ENCODE data around the gene POFUT2. TPM values are rescaled to one million over a fixed set of nuclear protein-coding genes. Genes with fewer than 3 reads are reported as not detected.

POFUT2 gene
- total RNA-seq, 4 donors from 2014 or later: 4.8 to 11.0 (median 5.9) TPM

DNA sequence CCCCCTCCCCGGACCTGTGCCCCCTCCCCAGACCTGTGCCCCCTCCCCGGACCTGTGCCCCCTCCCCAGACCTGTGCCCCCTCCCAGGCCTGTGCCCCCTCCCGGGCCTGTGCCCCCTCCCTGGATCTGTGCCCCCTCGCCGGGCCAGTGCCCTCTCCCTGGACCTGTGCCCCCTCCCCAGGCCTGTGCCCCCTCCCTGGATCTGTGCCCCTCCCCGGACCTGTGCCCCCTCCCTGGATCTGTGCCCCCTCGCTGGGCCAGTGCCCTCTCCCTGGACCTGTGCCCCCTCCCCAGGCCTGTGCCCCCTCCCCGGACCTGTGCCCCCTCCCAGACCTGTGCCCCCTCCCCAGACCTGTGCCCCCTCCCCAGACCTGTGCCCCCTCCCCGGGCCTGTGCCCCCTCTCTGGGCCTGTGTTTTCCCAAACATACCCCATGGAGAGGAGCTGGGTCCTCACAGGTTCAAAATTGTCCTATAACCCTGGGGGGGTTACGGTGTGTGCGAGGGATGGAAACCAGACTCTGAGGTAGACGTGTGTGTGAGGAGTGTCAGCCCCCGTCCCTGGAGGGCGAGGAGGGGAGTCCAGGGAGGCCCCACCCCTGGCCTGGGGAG is 47.6 kb upstream of the POFUT2 start:
- in situ Hi-C loops (cut with MboI; ENCODE audit: low sequenced_read_pairs in 4 of 4) (no loop called here), intact Hi-C loops (cut with DNase I; ENCODE audit: low total_unique reads) (no loop called here)
- Histone ChIP-seq H3K27ac (no peak overlapping the region), H3K4me3 (no peak overlapping the region), H3K9me3 (no peaks in the 10 kb centered on the region), H3K27me3 (peaks cover 0 to 3% (median 0%) of the 10 kb centered on the region in 3 donors), H3K4me1 (no peaks in the 10 kb centered on the region), H3K36me3 (no peaks in the 10 kb centered on the region)
- TF ChIP-seq POLR2A (IDR thresholded peaks at IDR 0.05): no peak
- TF ChIP-seq, protein P1, sequence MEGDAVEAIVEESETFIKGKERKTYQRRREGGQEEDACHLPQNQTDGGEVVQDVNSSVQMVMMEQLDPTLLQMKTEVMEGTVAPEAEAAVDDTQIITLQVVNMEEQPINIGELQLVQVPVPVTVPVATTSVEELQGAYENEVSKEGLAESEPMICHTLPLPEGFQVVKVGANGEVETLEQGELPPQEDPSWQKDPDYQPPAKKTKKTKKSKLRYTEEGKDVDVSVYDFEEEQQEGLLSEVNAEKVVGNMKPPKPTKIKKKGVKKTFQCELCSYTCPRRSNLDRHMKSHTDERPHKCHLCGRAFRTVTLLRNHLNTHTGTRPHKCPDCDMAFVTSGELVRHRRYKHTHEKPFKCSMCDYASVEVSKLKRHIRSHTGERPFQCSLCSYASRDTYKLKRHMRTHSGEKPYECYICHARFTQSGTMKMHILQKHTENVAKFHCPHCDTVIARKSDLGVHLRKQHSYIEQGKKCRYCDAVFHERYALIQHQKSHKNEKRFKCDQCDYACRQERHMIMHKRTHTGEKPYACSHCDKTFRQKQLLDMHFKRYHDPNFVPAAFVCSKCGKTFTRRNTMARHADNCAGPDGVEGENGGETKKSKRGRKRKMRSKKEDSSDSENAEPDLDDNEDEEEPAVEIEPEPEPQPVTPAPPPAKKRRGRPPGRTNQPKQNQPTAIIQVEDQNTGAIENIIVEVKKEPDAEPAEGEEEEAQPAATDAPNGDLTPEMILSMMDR (IDR thresholded peaks at IDR 0.05 in 4 of 5, conservative IDR thresholded peaks at IDR 0.05 in 1 of 5): no peak
- ATAC-seq (no peak), DNase-seq (no peak)

DNA sequence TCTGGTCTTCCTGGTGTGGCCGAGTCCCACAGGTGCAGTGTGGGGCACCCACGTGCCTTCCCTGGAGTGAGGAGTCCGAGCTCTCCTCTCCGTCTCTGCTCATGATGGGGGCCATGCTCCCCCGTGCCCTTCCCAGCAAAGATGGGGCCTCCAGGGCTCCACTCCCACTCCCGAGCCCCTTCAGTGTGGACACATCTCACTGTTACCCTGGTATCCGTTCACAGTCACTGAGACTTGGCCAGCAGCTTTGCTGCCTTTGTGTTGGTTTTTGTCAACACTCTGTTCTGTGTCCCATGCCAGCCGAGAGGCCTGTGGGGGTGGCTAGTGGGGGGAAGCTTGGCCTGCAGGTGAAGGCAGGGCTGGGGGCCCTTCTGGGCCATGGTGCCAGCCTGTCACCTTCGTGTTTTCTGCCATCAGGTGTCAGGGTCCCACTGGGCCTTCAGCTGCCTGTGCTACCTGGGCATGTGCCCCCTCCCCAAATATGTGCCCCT is 46.9 kb upstream of the POFUT2 start:
- Histone ChIP-seq H3K27me3 (peaks cover 0 to 3% (median 0%) of the 10 kb centered on the region in 3 donors), H3K4me1 (no peaks in the 10 kb centered on the region), H3K36me3 (no peaks in the 10 kb centered on the region), H3K4me3 (no peak overlapping the region), H3K9me3 (no peaks in the 10 kb centered on the region), H3K27ac (no peak overlapping the region)
- DNase-seq (no peak), ATAC-seq (no peak)
- intact Hi-C loops (cut with DNase I; ENCODE audit: low total_unique reads): no loop called here
- in situ Hi-C loops (cut with MboI; ENCODE audit: low sequenced_read_pairs in 4 of 4): no loop called here
- no peak for TF ChIP-seq POLR2A (IDR thresholded peaks at IDR 0.05)
- TF ChIP-seq, protein P1 (IDR thresholded peaks at IDR 0.05 in 4 of 5, conservative IDR thresholded peaks at IDR 0.05 in 1 of 5): no peak

GRCh38 chr21:45334134-45334533 is 46.4 kb upstream of the POFUT2 start:
- no peak for DNase-seq
- no peak for TF ChIP-seq POLR2A (IDR thresholded peaks at IDR 0.05)
- TF ChIP-seq, protein P1 (IDR thresholded peaks at IDR 0.05 in 4 of 5, conservative IDR thresholded peaks at IDR 0.05 in 1 of 5): no peak

GRCh38 chr21:45333583-45334121 is 46.0 kb upstream of the POFUT2 start:
- peaks cover 0 to 3% (median 0%) of the 10 kb centered on the region in 3 donors for H3K27me3 ChIP-seq
- TF ChIP-seq, protein P1 (IDR thresholded peaks at IDR 0.05 in 4 of 5, conservative IDR thresholded peaks at IDR 0.05 in 1 of 5): no peak
- no peak for TF ChIP-seq POLR2A (IDR thresholded peaks at IDR 0.05)
- DNase-seq (no peak), ATAC-seq (no peak)
- no peaks in the 10 kb centered on the region for H3K4me1 ChIP-seq
- H3K4me3 ChIP-seq: no peak overlapping the region
- H3K27ac ChIP-seq: no peak overlapping the region
- no peaks in the 10 kb centered on the region for H3K9me3 ChIP-seq
- intact Hi-C loops (cut with DNase I; ENCODE audit: low total_unique reads): no loop called here
- in situ Hi-C loops (cut with MboI; ENCODE audit: low sequenced_read_pairs in 4 of 4): no loop called here
- no peaks in the 10 kb centered on the region for H3K36me3 ChIP-seq

More at GRCh38 chr21:45334134-45334533, 46.4 kb upstream of the POFUT2 start:
- in situ Hi-C loops (cut with MboI; ENCODE audit: low sequenced_read_pairs in 4 of 4): no loop called here
- Histone ChIP-seq H3K9me3 (no peaks in the 10 kb centered on the region), H3K4me3 (no peak overlapping the region), H3K4me1 (no peaks in the 10 kb centered on the region), H3K36me3 (no peaks in the 10 kb centered on the region), H3K27me3 (peaks cover 0 to 3% (median 0%) of the 10 kb centered on the region in 3 donors), H3K27ac (no peak overlapping the region)
- ATAC-seq: no peak
- intact Hi-C loops (cut with DNase I; ENCODE audit: low total_unique reads): no loop called here

All from gastrocnemius medialis (tissue), 4 donors.